Adrenal gland (tissue), 12 donors: ENCODE results near the gene MATK. TPM values are rescaled to one million over a fixed set of nuclear protein-coding genes. Genes with fewer than 3 reads are reported as not detected.

Source experiments
- DNase-seq, 7 donors: peaks; one replicate each; pipeline ENCODE4 v3.0.0-alpha.2; 2019 to 2020
- H3K27ac ChIP-seq, 5 donors: fragments of 200-600 bp; sonication (generic) in 4 of 5; 1 replicate in 3 of 5; 2 replicates in 2 of 5; pipeline versions ENCODE4 v1.5.1 to v1.8.0; 2016 to 2020; ENCODE audit warnings: mild to moderate bottlenecking in 1 of 5
- H3K27me3 ChIP-seq: fragments of 200-600 bp; 2 replicates; pipeline ENCODE4 v1.8.0; 2021
- H3K36me3 ChIP-seq, 2 donors: fragments of 200-600 bp; replicated peaks in 1 of 2; 1 replicate in 1 of 2; 2 replicates in 1 of 2; pipeline versions ENCODE4 v1.5.1 to v1.8.0; 2018 to 2022
- H3K4me1 ChIP-seq, 2 donors: fragments of 200-600 bp; replicated peaks in 1 of 2; 1 replicate in 1 of 2; 2 replicates in 1 of 2; pipeline versions ENCODE4 v1.5.1 to v1.8.0; 2018 to 2021
- H3K4me3 ChIP-seq, 4 donors: fragments of 200-600 bp; sonication (generic) in 3 of 4; one replicate each; pipeline ENCODE4 v1.5.1; 2016 to 2018
- H3K9me3 ChIP-seq, 3 donors: fragments of 200-600 bp; sonication (generic) in 1 of 3; replicated peaks in 1 of 3; 1 replicate in 2 of 3; 2 replicates in 1 of 3; pipeline versions ENCODE4 v1.5.1 to v1.8.0; 2016 to 2021
- POLR2A ChIP-seq, 2 donors: fragments of 450-650 bp; IDR thresholded peaks; one replicate each; pipeline ENCODE4 v1.6.1; 2017; ENCODE audit warnings: antibody characterized with exemption in 2 of 2, mild to moderate bottlenecking in 2 of 2, moderate library complexity in 1 of 2
- WGBS, 4 donors: extraction: QIAGEN DNeasy Blood & Tissue Kit in 2 of 4; methylation state at CpG; one replicate each; pipeline versions ENCODE4 v1.1.5 to v1.1.7; 2013 to 2017; 5-methylcytosine and 5-hydroxymethylcytosine counted together
- intact Hi-C, 2 donors: fragments of 100-400 bp; cut with DNase I; formaldehyde crosslinking; loops; one replicate each; pipeline versions ENCODE4 v1.14.1 to v1.15.0; 2022 to 2023
- polyA plus RNA-seq, 3 donors: library from polyadenylated mRNA; stranded (reverse); fragments of 200-250 nt in 2 of 3; fragments of 350-450 nt in 1 of 3; fragmentation: Illumina TruSeq in 1 of 3; extraction: RNeasy Lipid Tissue Mini Kit (QIAGEN cat#74804) in 1 of 3; gene quantifications; one replicate each; pipeline ENCODE4 v1.2.3, GENCODE V29; 2013 to 2014
- total RNA-seq, 9 donors: library from RNA; depleted of rRNA in 4 of 9; stranded (reverse); fragments of >200 nt in 4 of 9; fragments of 120-200 nt in 1 of 9; fragmentation: NEBNext Ultra II Directional in 1 of 9; extraction: Animal tissue kit (Norgen Biotek cat#: 25700) in 1 of 9; gene quantifications; one replicate each; pipeline versions ENCODE4 v1.1.0 to v1.2.4, GENCODE V29; 2013 to 2023
- TF ChIP-seq, protein P1 (sequence below), 6 experiments: fragments of 450-650 bp in 4 of 6; fragments of 200-600 bp in 2 of 6; sonication (generic) in 1 of 6; IDR thresholded peaks; 1 replicate in 5 of 6; 2 replicates in 1 of 6; pipeline versions ENCODE4 v1.5.1 to v1.8.0; 2016 to 2021; ENCODE audit warnings: antibody characterized with exemption in 6 of 6, mild to moderate bottlenecking in 2 of 6, moderate library complexity in 1 of 6
- donor health status: healthy with polysubstance abuse.
- donor health status: Bipolar disorder and iron deficiency.
- donor health status: DM: yes; HTN: yes; CAD: no.
- donor health status: DM: no; HTN: no; CAD: no.
- donor health status: DM: no; HTN: no; CAD: no.
- donor health status: DM: yes; HTN: yes; CAD: no.

The MATK gene
- total and polyA plus RNA-seq, 12 donors, result 0.26 to 20.7 (median 1.4) TPM

DNA sequence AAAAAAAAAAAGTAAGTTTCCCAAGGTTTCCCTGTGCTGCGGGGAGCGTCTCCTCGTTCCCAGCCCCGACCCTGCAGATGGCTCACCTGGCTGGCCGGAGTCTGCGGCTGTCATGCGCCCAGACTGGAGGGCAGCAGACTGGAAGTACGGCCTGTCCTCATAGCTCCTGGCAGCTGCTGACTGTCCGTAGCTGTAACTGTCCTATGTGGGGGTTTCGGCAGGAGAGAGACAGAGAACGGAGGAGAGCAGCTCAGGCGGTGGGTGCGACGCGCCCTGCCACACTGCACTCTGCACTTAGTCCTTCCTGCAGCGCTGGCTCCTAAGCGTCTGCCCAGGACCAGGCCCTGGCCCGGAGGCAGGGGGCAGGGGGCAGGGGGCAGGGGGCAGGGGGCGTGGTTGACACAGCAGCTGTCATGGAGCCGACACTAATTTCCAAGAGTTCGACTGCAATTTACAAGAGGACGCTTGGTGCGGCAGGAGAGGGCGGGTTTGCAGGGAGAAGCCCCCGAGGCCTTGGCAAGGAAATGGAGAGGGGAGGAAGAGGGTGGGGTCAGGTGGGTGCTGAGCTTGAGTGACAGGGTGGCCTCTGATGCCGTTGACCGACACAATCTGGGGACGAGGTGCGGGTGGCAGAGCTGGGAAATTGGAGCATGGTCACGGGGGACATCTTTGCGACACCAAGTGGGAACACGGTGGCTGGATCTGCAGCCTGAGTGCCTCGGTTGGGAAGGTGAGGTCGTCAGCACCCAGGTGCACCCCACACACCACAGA, 47.6 kb upstream of the MATK start:
- DNase-seq, result no peak
- WGBS, 4 donors, result 68 to 77% (median 71%) methylated on average over 24 to 34 of the region's 34 CpGs
- TF ChIP-seq, protein P1, sequence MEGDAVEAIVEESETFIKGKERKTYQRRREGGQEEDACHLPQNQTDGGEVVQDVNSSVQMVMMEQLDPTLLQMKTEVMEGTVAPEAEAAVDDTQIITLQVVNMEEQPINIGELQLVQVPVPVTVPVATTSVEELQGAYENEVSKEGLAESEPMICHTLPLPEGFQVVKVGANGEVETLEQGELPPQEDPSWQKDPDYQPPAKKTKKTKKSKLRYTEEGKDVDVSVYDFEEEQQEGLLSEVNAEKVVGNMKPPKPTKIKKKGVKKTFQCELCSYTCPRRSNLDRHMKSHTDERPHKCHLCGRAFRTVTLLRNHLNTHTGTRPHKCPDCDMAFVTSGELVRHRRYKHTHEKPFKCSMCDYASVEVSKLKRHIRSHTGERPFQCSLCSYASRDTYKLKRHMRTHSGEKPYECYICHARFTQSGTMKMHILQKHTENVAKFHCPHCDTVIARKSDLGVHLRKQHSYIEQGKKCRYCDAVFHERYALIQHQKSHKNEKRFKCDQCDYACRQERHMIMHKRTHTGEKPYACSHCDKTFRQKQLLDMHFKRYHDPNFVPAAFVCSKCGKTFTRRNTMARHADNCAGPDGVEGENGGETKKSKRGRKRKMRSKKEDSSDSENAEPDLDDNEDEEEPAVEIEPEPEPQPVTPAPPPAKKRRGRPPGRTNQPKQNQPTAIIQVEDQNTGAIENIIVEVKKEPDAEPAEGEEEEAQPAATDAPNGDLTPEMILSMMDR (IDR thresholded peaks at IDR 0.05), result no peak
- TF ChIP-seq POLR2A (IDR thresholded peaks at IDR 0.05), result no peak
- intact Hi-C loops, result no loop called here
- Histone ChIP-seq H3K27ac (no peak overlapping the region), H3K9me3 (no peaks in the 10 kb centered on the region), H3K36me3 (no peaks in the 10 kb centered on the region), H3K27me3 (no peaks in the 10 kb centered on the region), H3K4me3 (no peak overlapping the region), H3K4me1 (no peaks in the 10 kb centered on the region)

DNA sequence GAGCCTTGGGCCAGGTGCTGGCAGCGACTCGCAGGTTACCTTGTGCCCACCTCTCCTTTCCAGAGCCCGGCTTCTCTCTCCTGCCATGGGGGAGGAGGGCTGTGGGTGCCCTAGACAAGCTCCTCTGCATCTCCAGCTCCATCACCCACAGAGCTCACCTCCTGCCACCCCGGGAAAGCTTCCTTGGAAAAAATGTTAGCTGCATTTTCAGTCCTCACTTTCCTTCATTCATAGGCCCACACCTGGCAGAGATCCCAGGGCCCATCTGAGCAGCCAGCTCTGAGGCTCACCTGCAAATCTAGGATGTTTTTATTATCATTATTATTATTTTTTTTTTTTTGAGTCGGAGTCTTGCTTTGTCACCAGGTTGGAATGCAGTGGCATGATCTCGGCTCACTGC, 45.8 kb upstream of the MATK start:
- H3K27me3 ChIP-seq, result no peaks in the 10 kb centered on the region
- H3K36me3 ChIP-seq, result no peaks in the 10 kb centered on the region
- intact Hi-C loops, result no loop called here
- H3K4me1 ChIP-seq, result no peaks in the 10 kb centered on the region
- WGBS, 4 donors, result 79 to 86% (median 82%) methylated on average over 4 to 6 of the region's 6 CpGs
- DNase-seq, result no peak
- TF ChIP-seq, protein P1 (IDR thresholded peaks at IDR 0.05), result no peak
- TF ChIP-seq POLR2A (IDR thresholded peaks at IDR 0.05), result no peak
- no peaks in the 10 kb centered on the region for H3K9me3 ChIP-seq
- H3K27ac ChIP-seq, result no peak overlapping the region
- no peak overlapping the region for H3K4me3 ChIP-seq

DNA sequence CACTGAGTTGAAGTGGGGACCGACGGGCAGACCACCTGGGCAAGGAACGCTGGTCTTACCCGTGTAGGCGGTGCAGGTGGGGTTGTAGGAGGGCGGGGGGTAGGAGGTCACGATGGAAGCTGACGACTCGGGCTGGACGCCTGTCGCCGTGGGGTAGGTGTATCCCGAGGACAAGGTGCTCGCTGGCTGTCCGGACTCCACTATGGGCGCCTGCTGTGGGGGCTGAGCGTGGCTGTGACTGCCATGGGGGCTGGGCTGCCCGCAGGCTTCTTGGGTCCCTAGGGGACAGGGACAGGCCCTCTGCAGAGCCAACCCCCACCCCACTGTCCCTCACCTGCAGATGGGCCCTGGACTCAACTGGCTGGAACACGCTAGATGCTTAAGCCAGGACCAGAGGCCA, 45.4 kb upstream of the MATK start:
- H3K27ac ChIP-seq, result no peak overlapping the region
- DNase-seq, result no peak
- H3K36me3 ChIP-seq, result no peaks in the 10 kb centered on the region
- no peak for TF ChIP-seq POLR2A (IDR thresholded peaks at IDR 0.05)
- H3K27me3 ChIP-seq, result no peaks in the 10 kb centered on the region
- H3K4me1 ChIP-seq, result no peaks in the 10 kb centered on the region
- no peaks in the 10 kb centered on the region for H3K9me3 ChIP-seq
- WGBS, 4 donors, result 58 to 81% (median 65%) methylated on average over 12 to 19 of the region's 19 CpGs
- intact Hi-C loops, result no loop called here
- H3K4me3 ChIP-seq, result no peak overlapping the region

DNA sequence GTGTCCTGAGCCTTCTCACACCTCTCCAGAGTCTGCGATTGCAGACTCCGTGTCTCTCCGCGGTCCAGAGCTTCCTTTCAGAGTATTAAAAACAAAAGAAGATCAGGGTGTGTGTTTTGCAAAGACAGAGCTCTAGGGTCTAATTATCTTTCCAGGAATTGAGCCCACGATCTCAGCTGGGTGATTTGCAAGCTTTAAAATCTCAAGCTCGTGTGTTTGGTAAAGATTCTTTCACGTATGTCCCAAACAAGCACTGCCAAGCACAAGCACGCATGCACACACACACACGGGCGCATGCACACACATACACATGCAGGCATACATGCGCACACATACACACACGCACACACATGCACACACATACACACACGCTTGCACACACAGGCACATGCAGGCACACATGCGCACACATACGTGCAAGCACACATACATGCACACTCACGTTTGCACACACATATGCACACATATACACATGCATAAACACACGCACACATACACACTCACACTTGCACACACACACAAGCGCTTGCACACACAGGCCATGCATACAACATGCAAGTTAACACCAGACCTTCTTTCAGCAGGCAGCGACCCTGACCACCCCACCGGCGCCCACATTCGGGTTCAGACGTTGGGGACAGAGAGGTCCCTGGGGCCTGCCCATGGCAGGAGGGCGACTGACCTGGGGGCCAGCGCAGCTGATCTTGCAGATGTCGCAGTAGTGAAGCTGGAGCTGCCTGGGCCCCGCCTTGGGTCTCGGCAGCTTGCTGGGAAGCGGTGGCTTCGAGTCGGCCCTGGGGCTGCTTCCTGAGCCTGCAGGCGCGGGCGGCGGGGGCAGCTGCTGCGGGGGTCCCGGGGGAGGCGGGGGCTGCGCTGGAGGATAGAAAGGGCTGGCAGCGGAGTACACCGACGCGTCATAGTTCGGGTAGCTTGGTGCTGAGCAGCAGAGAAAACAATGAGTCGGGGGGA, 44.7 kb upstream of the MATK start:
- intact Hi-C loops, result no loop called here
- Histone ChIP-seq H3K4me3 (no peak overlapping the region), H3K27me3 (no peaks in the 10 kb centered on the region), H3K27ac (no peak overlapping the region), H3K36me3 (no peaks in the 10 kb centered on the region), H3K4me1 (no peaks in the 10 kb centered on the region), H3K9me3 (no peaks in the 10 kb centered on the region)
- no peak for TF ChIP-seq POLR2A (IDR thresholded peaks at IDR 0.05)
- TF ChIP-seq, protein P1 (IDR thresholded peaks at IDR 0.05), result no peak
- WGBS, 4 donors, result 58 to 72% (median 64%) methylated on average over 36 to 45 of the region's 45 CpGs
- DNase-seq, result no peak
